Chondrocyte (in vitro differentiated cells): Measurements from ENCODE around the gene OR2AJ1. TPM values are rescaled to one million over a fixed set of nuclear protein-coding genes. Genes with fewer than 3 reads are reported as not detected.

Experiments
- DNase-seq: peaks from one replicate; pipeline ENCODE4 v3.0.0; 2021; ENCODE audit warnings: mixed read lengths, low spot score
- H3K27ac Mint-ChIP-seq: one replicate; pipeline ENCODE4 v1.8.0; 2021; ENCODE audit warnings: mild to moderate bottlenecking, moderate library complexity, mixed read lengths; ENCODE audit not compliant: unreplicated experiment
- H3K27me3 Mint-ChIP-seq: 2 replicates; pipeline ENCODE4 v1.8.0; 2021; ENCODE audit warnings: low read depth, mixed read lengths
- H3K36me3 Mint-ChIP-seq: 2 replicates; pipeline ENCODE4 v1.8.0; 2021; ENCODE audit warnings: low read depth, mixed read lengths
- H3K4me1 Mint-ChIP-seq: 2 replicates; pipeline ENCODE4 v1.8.0; 2021; ENCODE audit warnings: low read depth, mild to moderate bottlenecking, mixed read lengths
- H3K4me3 Mint-ChIP-seq: one replicate; pipeline ENCODE4 v1.8.0; 2021; ENCODE audit warnings: mild to moderate bottlenecking, moderate library complexity, mixed read lengths; ENCODE audit not compliant: unreplicated experiment
- H3K9me3 Mint-ChIP-seq: 2 replicates; pipeline ENCODE4 v1.8.0; 2021; ENCODE audit warnings: low read depth, mixed read lengths
- total RNA-seq: library from RNA; stranded (reverse); gene quantifications from 3 replicates; pipeline ENCODE4 v1.2.1, GENCODE V29; 2021
- TF ChIP-seq, protein P1 (sequence below): fragments of 200-600 bp; sonication (generic); IDR thresholded peaks from 2 replicates; pipeline ENCODE4 v1.5.0; 2021; ENCODE audit warnings: antibody characterized with exemption, mild to moderate bottlenecking, moderate library complexity

Gene OR2AJ1
- total RNA-seq, 1 donor from 2014 or later, result not detected

DNA sequence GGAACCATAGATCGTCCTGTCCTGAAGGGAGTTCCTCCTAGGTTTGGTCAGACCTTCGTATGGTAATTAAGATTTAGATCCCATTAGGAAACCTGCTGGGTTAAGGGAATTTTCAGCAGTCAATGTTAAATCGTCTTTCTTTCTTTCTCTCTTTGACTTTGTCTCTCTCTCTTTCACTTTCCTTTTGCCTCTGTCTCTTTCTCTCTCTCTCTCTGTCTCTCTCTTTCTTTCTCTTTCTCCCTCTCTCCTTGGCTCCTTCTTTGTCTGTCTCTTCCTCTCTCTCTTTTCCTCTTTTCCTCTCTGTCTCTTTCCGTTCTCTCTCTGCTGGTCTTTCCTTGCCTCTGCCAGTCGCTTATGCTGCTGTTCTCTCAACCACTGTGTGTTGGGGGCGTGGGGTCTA is 20.6 kb upstream of the OR2AJ1 start:
- no peak for DNase-seq
- TF ChIP-seq, protein P1, sequence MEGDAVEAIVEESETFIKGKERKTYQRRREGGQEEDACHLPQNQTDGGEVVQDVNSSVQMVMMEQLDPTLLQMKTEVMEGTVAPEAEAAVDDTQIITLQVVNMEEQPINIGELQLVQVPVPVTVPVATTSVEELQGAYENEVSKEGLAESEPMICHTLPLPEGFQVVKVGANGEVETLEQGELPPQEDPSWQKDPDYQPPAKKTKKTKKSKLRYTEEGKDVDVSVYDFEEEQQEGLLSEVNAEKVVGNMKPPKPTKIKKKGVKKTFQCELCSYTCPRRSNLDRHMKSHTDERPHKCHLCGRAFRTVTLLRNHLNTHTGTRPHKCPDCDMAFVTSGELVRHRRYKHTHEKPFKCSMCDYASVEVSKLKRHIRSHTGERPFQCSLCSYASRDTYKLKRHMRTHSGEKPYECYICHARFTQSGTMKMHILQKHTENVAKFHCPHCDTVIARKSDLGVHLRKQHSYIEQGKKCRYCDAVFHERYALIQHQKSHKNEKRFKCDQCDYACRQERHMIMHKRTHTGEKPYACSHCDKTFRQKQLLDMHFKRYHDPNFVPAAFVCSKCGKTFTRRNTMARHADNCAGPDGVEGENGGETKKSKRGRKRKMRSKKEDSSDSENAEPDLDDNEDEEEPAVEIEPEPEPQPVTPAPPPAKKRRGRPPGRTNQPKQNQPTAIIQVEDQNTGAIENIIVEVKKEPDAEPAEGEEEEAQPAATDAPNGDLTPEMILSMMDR, result no peak
- Mint-ChIP-seq H3K27me3 (no peaks in the 10 kb centered on the region), H3K4me3 (no peak overlapping the region), H3K4me1 (peaks cover 7% of the 10 kb centered on the region), H3K36me3 (no peaks in the 10 kb centered on the region), H3K9me3 (peaks cover 35% of the 10 kb centered on the region), H3K27ac (no peak overlapping the region)

DNA sequence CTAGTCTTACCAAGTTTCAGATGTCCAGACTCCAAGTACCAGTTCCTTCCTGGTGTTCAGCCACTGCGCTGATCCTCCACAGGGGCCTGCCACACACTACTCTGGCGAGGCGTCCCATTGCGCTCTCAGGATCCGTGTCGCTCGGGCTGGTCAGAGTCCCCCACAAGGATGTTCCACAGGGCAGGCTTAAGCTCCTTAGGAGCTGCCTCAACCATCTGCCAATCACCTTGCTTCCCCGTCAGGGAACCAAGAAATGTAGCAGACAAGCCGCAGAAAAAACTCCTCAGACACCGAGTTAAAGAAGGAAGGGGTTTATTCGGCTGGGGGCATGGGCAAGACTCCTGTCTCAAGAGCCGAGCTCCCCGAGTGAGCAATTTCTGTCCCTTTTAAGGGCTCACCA is 19.5 kb upstream of the OR2AJ1 start:
- H3K4me3 Mint-ChIP-seq, result no peak overlapping the region
- H3K27ac Mint-ChIP-seq, result no peak overlapping the region
- peaks cover 32% of the 10 kb centered on the region for H3K9me3 Mint-ChIP-seq
- H3K27me3 Mint-ChIP-seq, result no peaks in the 10 kb centered on the region
- H3K36me3 Mint-ChIP-seq, result no peaks in the 10 kb centered on the region
- TF ChIP-seq, protein P1, result no peak
- DNase-seq, result no peak
- peaks cover 7% of the 10 kb centered on the region for H3K4me1 Mint-ChIP-seq

DNA sequence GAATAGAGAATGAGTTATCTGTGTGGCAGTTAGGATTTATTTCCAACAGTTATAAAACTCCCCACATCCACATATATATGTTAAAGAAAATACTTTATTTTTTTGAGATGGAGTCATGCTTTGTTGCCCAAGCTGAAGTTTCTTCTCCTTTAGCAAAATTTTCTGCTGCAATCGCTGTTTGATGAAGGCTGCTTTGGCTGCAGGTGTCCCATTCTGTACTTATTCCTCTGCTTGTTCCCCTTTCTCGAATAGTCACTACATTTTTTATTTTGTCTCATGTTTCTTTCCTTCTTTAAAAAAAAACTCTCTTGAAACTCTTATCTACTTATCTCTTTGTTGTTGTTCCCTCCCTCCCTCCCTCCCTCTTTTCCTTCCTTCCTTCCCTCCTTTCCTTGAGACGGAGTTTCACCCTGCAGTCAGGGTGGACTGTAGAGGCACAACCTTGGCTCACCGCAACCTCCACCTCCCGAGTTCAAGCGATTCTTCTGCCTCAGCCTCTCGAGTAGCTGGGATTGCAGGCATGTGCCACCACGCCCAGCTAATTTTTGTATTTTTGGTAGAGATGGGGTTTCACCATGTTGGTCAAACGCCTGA is 18.7 kb upstream of the OR2AJ1 start:
- TF ChIP-seq, protein P1, result no peak
- Mint-ChIP-seq H3K4me1 (peaks cover 7% of the 10 kb centered on the region), H3K36me3 (no peaks in the 10 kb centered on the region), H3K27me3 (no peaks in the 10 kb centered on the region), H3K9me3 (peaks cover 38% of the 10 kb centered on the region), H3K4me3 (no peak overlapping the region), H3K27ac (no peak overlapping the region)
- DNase-seq, result no peak

- H3K27ac Mint-ChIP-seq, result peak overlapping the region; percentile 5
- H3K9me3 Mint-ChIP-seq, result peaks cover 37% of the 10 kb centered on the region
- TF ChIP-seq, protein P1, result no peak
- H3K27me3 Mint-ChIP-seq, result no peaks in the 10 kb centered on the region
- DNase-seq, result no peak
- H3K4me1 Mint-ChIP-seq, result peaks cover 7% of the 10 kb centered on the region
- no peaks in the 10 kb centered on the region for H3K36me3 Mint-ChIP-seq
- no peak overlapping the region for H3K4me3 Mint-ChIP-seq
Measured at GRCh38 chr1:247906504-247907047, 18.1 kb upstream of the OR2AJ1 start.

- TF ChIP-seq, protein P1, result no peak
Measured at GRCh38 chr1:247908766-247909165, 15.9 kb upstream of the OR2AJ1 start.

More at GRCh38 chr1:247908766-247909165, 15.9 kb upstream of the OR2AJ1 start:
- peaks cover 7% of the 10 kb centered on the region for H3K4me1 Mint-ChIP-seq
- H3K27me3 Mint-ChIP-seq, result no peaks in the 10 kb centered on the region
- H3K9me3 Mint-ChIP-seq, result peaks cover 38% of the 10 kb centered on the region
- no peak overlapping the region for H3K4me3 Mint-ChIP-seq
- DNase-seq, result no peak
- H3K36me3 Mint-ChIP-seq, result no peaks in the 10 kb centered on the region
- H3K27ac Mint-ChIP-seq, result no peak overlapping the region
